K562 (cell line): ENCODE data around the gene TLX2. TPM values are rescaled to one million over a fixed set of nuclear protein-coding genes. Genes with fewer than 3 reads are reported as not detected.

Experiments used
- BACH1 ChIP-seq: fragments of 200-800 bp; sonication (Bioruptor generic); IDR thresholded peaks from 2 replicates; pipeline ENCODE4 v1.6.1; 2016; ENCODE audit warnings: missing genetic modification characterization, missing compliant biosample characterization
- BHLHE40 ChIP-seq: IDR thresholded peaks from 2 replicates; pipeline ENCODE4 v1.6.1; 2011; ENCODE audit warnings: low read length, improper control_type of control experiment
- FOXM1 ChIP-seq, 2 experiments: fragments of 450-650 bp in 1 of 2; sonication (generic) in 1 of 2; formaldehyde crosslinking in 1 of 2; IDR thresholded peaks; 2 replicates each; pipeline versions ENCODE4 v1.6.1 to v1.9.0; 2017 to 2022; ENCODE audit warnings: low read depth in 2 of 2, mild to moderate bottlenecking in 2 of 2, missing genetic modification reagents in 1 of 2, moderate library complexity in 1 of 2
- PCBP1 ChIP-seq: fragments of 200-400 bp; formaldehyde crosslinking; IDR thresholded peaks from 2 replicates; pipeline ENCODE4 v1.6.1; 2018; ENCODE audit warnings: mild to moderate bottlenecking, low read depth, low read length; ENCODE audit not compliant: poor library complexity, severe bottlenecking
- SRF ChIP-seq, 2 experiments: fragments of 250-450, 450-650 bp in 1 of 2; sonication (Bioruptor Pico) in 1 of 2; sonication (generic) in 1 of 2; formaldehyde crosslinking; IDR thresholded peaks; 2 replicates each; pipeline versions ENCODE4 v1.5.0 to v1.5.1; 2020 to 2022; ENCODE audit warnings: mild to moderate bottlenecking in 1 of 2, missing genetic modification reagents in 1 of 2
- ZHX1 ChIP-seq: fragments of 150-350 bp; conservative IDR thresholded peaks from 2 replicates; pipeline ENCODE4 v1.6.1; 2014; ENCODE audit warnings: low read length
- polyA plus RNA-seq, 8 experiments: library from polyadenylated mRNA; depleted of rRNA in 4 of 8; stranded (reverse) in 5 of 8; unstranded in 3 of 8; fragments of >200 nt; fragmentation: Nextera tagmentation in 2 of 8; fragmentation: Illumina TruSeq in 1 of 8; extraction: Ambion mirVana in 2 of 8; extraction: Trizol in 1 of 8; gene quantifications; 2 replicates each; pipeline versions ENCODE4 v1.2.1 to v1.2.3, GENCODE V29; 2011 to 2014; ENCODE audit warnings: inconsistent platforms in 1 of 8, missing spikeins in 1 of 8
- total RNA-seq, 7 experiments: library from RNA; depleted of rRNA in 6 of 7; stranded (reverse); fragments of >200 nt in 6 of 7; fragmentation: Illumina TruSeq in 2 of 7; extraction: Trizol in 2 of 7; gene quantifications; 2 replicates each; pipeline versions ENCODE4 v1.2.1 to v1.2.3, GENCODE V29; 2011 to 2021; ENCODE audit warnings: low replicate concordance in 1 of 7
- TF ChIP-seq, protein P1 (sequence below): fragments of 450-650 bp; IDR thresholded peaks from 2 replicates; pipeline ENCODE4 v1.6.1; 2016

The TLX2 gene
- total and polyA plus RNA-seq, 9 of the 15 experiments (the other 6 are each of a cell fraction or from before 2014, with no cell fraction given): not detected

GRCh38 chr2:74503506-74504475, 10.5 kb upstream of the TLX2 start (continued):
- TF ChIP-seq FOXM1 (IDR thresholded peaks at IDR 0.05; ENCODE audit: low read depth) (no peak), FOXM1 (CRISPR knock-in tag; IDR thresholded peaks at IDR 0.05; ENCODE audit: low read depth) (no peak), SRF (CRISPR knock-in tag; IDR thresholded peaks at IDR 0.05) (0 out of 4 replicates have a peak, but pooled peaks of 1 of the 2 experiments have one; percentile 3), PCBP1 (peak; percentile 63), BACH1 (no peak), BHLHE40 (0 out of 2 replicates have a peak, but pooled peaks have one; percentile 4), ZHX1 (no peak)
- TF ChIP-seq, protein P1, sequence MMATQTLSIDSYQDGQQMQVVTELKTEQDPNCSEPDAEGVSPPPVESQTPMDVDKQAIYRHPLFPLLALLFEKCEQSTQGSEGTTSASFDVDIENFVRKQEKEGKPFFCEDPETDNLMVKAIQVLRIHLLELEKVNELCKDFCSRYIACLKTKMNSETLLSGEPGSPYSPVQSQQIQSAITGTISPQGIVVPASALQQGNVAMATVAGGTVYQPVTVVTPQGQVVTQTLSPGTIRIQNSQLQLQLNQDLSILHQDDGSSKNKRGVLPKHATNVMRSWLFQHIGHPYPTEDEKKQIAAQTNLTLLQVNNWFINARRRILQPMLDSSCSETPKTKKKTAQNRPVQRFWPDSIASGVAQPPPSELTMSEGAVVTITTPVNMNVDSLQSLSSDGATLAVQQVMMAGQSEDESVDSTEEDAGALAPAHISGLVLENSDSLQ: peak; percentile 3
